Nephron progenitor cell (in vitro differentiated cells): ENCODE measurements around the gene ANXA11.
"Not testable (repeated sequence)": the region's sequence is repeated elsewhere in the genome, so short reads cannot be mapped to it uniquely, and the experiment has no call there.

Experiments
- DNase-seq: peaks from one replicate; pipeline ENCODE4 v3.0.0; 2021
- H3K27ac Mint-ChIP-seq: 2 replicates; pipeline ENCODE4 v1.8.0; 2021; ENCODE audit warnings: mild to moderate bottlenecking, moderate library complexity, mixed read lengths
- H3K27me3 Mint-ChIP-seq: 2 replicates; pipeline ENCODE4 v1.8.0; 2021; ENCODE audit warnings: mild to moderate bottlenecking, low read depth, mixed read lengths; ENCODE audit not compliant: poor library complexity
- H3K36me3 Mint-ChIP-seq: 2 replicates; pipeline ENCODE4 v1.8.0; 2021; ENCODE audit warnings: low read depth, mixed read lengths
- H3K4me1 Mint-ChIP-seq: 2 replicates; pipeline ENCODE4 v1.8.0; 2021; ENCODE audit warnings: mixed read lengths
- H3K4me3 Mint-ChIP-seq: 2 replicates; pipeline ENCODE4 v1.8.0; 2021; ENCODE audit warnings: mild to moderate bottlenecking, moderate library complexity, mixed read lengths
- H3K9me3 Mint-ChIP-seq: 2 replicates; pipeline ENCODE4 v1.8.0; 2021; ENCODE audit warnings: mild to moderate bottlenecking, moderate library complexity, mixed read lengths
- TF ChIP-seq, protein P1 (sequence below): fragments of 200-600 bp; sonication (generic); IDR thresholded peaks from 2 replicates; pipeline ENCODE4 v1.5.0; 2021; ENCODE audit warnings: antibody characterized with exemption

ANXA11 gene

DNA sequence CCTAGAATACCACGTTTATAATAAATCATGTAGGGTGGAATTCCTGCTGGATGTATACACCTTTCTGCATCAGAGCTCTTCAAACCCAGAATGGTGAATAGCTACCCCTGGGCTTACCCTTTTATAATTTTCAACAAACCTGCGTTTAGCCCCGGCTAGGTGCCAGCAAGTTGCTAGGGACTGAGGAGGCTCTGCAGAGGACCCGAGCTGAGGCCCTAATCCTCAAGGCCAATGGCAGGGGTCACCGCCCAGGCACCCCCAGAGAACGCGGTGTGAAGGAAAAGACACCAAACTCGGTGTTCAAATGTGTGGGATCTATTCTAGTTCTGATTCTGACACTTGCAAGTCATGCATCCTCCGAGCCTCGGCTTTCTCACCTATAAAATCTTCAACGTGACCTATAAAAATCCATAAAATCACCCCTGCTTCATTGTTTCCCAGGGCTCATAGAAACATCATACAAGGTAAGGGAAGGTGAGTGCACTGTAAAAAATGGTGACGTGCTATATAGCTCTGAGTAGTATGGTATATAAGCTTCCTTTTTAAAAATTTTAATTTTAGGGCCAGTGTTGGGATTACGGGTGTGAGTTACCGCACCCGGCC is 2.5 kb upstream of the ANXA11 start:
- Mint-ChIP-seq H3K9me3 (no peaks in the 10 kb centered on the region), H3K36me3 (no peaks in the 10 kb centered on the region), H3K4me3 (no peak overlapping the region), H3K4me1 (peaks cover 29% of the 10 kb centered on the region), H3K27me3 (peaks cover 45% of the 10 kb centered on the region), H3K27ac (no peak overlapping the region)
- no peak for DNase-seq
- TF ChIP-seq, protein P1, sequence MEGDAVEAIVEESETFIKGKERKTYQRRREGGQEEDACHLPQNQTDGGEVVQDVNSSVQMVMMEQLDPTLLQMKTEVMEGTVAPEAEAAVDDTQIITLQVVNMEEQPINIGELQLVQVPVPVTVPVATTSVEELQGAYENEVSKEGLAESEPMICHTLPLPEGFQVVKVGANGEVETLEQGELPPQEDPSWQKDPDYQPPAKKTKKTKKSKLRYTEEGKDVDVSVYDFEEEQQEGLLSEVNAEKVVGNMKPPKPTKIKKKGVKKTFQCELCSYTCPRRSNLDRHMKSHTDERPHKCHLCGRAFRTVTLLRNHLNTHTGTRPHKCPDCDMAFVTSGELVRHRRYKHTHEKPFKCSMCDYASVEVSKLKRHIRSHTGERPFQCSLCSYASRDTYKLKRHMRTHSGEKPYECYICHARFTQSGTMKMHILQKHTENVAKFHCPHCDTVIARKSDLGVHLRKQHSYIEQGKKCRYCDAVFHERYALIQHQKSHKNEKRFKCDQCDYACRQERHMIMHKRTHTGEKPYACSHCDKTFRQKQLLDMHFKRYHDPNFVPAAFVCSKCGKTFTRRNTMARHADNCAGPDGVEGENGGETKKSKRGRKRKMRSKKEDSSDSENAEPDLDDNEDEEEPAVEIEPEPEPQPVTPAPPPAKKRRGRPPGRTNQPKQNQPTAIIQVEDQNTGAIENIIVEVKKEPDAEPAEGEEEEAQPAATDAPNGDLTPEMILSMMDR, result no peak

DNA sequence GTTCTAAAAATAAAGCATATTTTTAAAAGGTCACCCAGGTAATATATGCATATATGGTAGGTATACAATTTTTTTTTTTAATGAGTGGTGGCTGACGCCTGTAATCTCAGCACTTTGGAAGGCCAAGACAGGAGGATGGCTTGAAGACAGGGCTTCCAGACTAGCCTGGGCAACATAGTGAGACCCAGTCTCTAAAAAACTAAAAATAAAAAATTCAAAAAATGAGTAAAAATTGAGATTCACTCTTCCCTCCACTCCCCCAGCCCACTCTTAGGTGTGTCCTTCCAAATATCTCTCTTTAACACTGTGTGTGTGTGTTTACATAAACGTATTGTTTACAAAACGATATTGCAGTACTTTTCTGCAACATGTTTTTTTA is 929 bp upstream of the ANXA11 start:
- TF ChIP-seq, protein P1, result no peak
- peaks cover 41% of the 10 kb centered on the region for H3K27me3 Mint-ChIP-seq
- H3K9me3 Mint-ChIP-seq, result no peaks in the 10 kb centered on the region
- no peaks in the 10 kb centered on the region for H3K36me3 Mint-ChIP-seq
- peaks cover 40% of the 10 kb centered on the region for H3K4me1 Mint-ChIP-seq
- peak overlapping the region; percentile 86 for H3K4me3 Mint-ChIP-seq
- no peak for DNase-seq
- no peak overlapping the region for H3K27ac Mint-ChIP-seq

DNA sequence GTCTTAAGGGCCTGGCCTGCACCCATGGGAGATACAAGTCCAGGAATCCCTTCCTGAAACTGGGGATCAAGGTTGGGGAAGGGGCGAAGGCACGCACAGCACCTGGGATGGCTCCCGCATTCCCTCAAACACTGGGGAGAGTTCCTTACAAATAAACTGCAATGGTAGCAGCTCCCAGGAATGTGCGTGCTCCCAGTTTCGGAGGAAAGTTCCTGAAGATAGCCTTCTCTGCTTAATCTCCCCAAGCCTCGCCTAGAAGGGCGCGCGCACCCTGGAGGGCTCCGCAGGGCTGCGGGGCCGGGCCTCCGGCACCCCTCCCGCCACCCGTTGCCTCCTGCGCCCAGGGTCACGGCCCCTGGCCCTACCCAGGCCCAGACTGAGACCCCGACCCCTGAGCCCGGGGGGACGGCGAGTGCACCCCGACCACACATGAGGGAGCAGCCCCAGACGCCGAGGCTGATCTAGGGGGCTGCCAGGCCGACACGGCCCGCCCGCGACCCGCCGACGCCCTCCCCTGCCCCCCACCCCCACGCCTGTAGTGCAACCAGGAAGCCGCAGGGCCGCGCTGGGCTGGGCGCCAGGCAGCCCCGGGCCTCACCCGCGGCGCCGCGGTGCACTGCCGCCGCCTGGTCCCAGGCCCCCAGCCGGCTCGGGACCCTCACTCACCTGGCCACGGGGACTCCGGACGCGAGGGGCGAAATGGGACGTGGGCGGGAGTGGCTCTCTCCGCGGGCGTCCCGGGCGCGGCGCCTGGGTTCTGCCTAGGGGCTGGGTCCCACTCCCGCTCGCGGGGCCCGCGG is 460 bp downstream of the ANXA11 start:
- TF ChIP-seq, protein P1, result no peak
- peak; percentile 48 for DNase-seq
- H3K9me3 Mint-ChIP-seq, result no peaks in the 10 kb centered on the region
- H3K27ac Mint-ChIP-seq, result no peak overlapping the region
- peaks cover 33% of the 10 kb centered on the region for H3K27me3 Mint-ChIP-seq
- H3K4me3 Mint-ChIP-seq, result peak overlapping the region; percentile 83
- H3K4me1 Mint-ChIP-seq, result peaks cover 40% of the 10 kb centered on the region
- no peaks in the 10 kb centered on the region for H3K36me3 Mint-ChIP-seq

DNA sequence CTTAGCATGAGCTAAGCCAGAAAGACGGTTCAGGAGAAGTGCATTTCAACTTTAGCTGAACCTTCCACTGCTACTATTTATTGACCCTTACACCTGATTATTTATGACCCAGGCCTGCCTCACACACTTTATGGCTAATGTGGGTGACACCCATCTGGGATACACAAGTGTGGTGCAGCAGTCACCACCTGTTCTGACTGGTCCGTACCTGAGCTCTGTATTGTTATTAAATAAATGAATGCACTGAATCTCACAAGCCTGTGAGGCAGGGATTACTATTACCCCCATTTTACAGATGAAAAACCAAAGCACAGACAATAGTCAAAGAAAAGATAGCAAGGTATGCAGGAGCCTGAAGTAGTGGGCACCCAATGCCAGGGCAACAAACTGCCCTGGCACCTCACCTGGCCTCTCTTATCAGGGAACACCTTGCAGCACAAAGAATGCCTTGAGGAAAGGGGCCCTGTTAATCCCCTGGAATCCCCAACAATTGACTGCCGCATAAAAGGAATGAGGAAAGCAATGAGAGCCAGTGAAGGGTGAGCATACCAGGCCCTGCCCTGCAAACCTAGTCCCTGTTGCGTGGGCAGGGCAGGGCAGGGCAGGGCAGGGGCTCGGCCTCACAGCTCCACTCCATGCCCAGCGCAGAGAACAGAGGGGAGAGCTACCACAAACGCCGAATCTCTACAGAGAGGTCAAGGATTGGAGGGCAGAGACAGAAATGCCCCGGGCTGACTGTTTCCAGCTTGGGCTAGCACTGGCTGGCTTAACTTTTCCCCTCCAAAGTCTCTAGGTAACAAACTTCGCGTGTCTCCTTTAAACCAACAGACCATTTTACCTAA is 1.3 kb downstream of the ANXA11 start:
- peak overlapping the region; percentile 83 for H3K4me3 Mint-ChIP-seq
- H3K4me1 Mint-ChIP-seq, result peaks cover 40% of the 10 kb centered on the region
- H3K27me3 Mint-ChIP-seq, result peaks cover 26% of the 10 kb centered on the region
- no peak overlapping the region for H3K27ac Mint-ChIP-seq
- no peak for DNase-seq
- H3K9me3 Mint-ChIP-seq, result no peaks in the 10 kb centered on the region
- TF ChIP-seq, protein P1, result no peak
- H3K36me3 Mint-ChIP-seq, result no peaks in the 10 kb centered on the region

DNA sequence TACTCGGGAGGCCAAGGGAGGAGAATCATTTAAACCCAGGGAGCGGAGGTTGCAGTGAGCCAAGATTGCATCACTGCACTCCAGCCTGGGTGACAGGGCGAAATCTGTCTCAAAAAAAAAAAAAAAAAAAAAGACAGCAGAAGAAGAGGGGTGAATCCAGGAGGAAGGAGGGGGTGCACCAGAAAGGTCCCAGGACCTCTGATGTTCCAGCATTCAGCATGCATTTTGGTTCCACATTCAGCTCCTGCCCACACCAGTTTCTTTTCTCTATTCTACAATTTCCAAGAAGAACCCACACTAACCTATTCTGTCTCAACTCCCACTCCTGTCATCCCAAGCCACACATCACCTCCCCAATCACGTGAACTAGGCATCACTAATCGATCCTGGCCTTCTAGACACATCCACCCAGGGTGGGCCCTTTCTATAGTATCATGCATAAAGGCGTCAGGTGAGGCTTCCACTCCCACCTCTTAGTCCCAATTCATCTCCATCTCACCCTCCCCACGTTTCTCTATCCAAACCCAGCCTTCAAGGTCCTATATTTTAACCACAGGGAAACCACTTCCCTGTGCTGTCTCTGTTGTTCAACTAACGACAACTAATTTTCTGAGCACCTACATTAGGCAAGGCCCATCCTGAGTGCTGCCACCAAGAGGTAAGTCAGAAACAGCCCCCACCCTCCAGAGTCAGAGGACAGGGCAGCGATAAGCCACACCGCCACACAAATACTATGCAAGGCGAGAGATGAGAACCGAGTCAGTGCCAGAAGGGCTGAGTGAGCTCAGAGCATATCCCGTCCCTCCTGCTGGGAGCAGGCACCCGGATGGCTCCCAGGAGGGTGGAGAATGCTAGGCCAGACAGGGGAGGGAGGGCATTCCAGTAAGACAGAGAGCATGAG is 2.2 kb downstream of the ANXA11 start:
- H3K9me3 Mint-ChIP-seq, result no peaks in the 10 kb centered on the region
- DNase-seq, result peak; percentile 27
- TF ChIP-seq, protein P1, result no peak
- H3K36me3 Mint-ChIP-seq, result no peaks in the 10 kb centered on the region
- H3K4me3 Mint-ChIP-seq, result peak overlapping the region; percentile 46
- peaks cover 27% of the 10 kb centered on the region for H3K27me3 Mint-ChIP-seq
- H3K4me1 Mint-ChIP-seq, result peaks cover 40% of the 10 kb centered on the region
- H3K27ac Mint-ChIP-seq, result no peak overlapping the region

DNA sequence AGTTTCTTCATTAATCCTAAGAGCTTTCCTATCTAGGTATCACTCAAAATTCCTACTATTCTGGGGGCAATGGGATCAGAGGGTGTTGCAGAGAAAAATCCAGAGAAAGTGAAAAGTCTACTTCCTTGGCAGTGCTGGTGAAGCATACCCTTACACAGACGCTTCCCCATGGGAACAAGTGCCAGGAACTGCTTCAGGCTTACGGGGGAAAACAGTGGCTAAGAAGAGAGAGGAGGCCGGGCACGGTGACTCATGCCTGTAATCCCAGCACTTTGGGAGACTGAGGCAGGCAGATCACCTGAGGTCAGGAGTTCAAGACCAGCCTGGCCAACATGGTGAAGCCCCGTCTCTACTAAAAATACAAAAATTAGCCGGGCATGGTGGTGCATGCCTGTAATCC is 2.8 kb downstream of the ANXA11 start:
- not testable (repeated sequence) for H3K4me3 Mint-ChIP-seq, H3K36me3 Mint-ChIP-seq, H3K9me3 Mint-ChIP-seq, H3K27ac Mint-ChIP-seq, DNase-seq
- Mint-ChIP-seq H3K4me1 (peaks cover 40% of the 10 kb centered on the region), H3K27me3 (peaks cover 20% of the 10 kb centered on the region)
